Kidney tubule cell (primary cell): ENCODE data around the gene RFX7.

Experiments
- DNase-seq: peaks from one replicate; pipeline ENCODE4 v3.0.0-alpha.2; 2018; ENCODE audit warnings: low spot score

RFX7 gene

GRCh38 chr15:56126409-56126808, 117.3 kb downstream of the RFX7 start:
- DNase-seq, result no peak

- no peak for DNase-seq
Measured at GRCh38 chr15:56124391-56124790, 119.3 kb downstream of the RFX7 start.

GRCh38 chr15:56105855-56106254, 137.8 kb downstream of the RFX7 start:
- no peak for DNase-seq

GRCh38 chr15:56102441-56102840, 141.2 kb downstream of the RFX7 start:
- DNase-seq, result no peak

GRCh38 chr15:56099311-56099710, 144.4 kb downstream of the RFX7 start:
- DNase-seq, result no peak

- no peak for DNase-seq
Measured at GRCh38 chr15:56098195-56098863, 145.3 kb downstream of the RFX7 start.

- DNase-seq, result no peak
Measured at GRCh38 chr15:56095406-56095805, 148.3 kb downstream of the RFX7 start.

GRCh38 chr15:56094171-56094570, 149.5 kb downstream of the RFX7 start:
- DNase-seq, result no peak

- no peak for DNase-seq
Measured at GRCh38 chr15:56088389-56088788, 155.3 kb downstream of the RFX7 start.

GRCh38 chr15:56086566-56086965, 157.1 kb downstream of the RFX7 start:
- no peak for DNase-seq

- peak; percentile 6 for DNase-seq
Measured at GRCh38 chr15:56082263-56082761, 161.4 kb downstream of the RFX7 start.

- no peak for DNase-seq
Measured at GRCh38 chr15:56077081-56077480, 166.6 kb downstream of the RFX7 start.

- DNase-seq, result no peak
Measured at GRCh38 chr15:56076640-56077039, 167.0 kb downstream of the RFX7 start.

- no peak for DNase-seq
Measured at GRCh38 chr15:56074481-56075265, 169.0 kb downstream of the RFX7 start.

- no peak for DNase-seq
Measured at GRCh38 chr15:56064152-56064551, 179.5 kb downstream of the RFX7 start.

GRCh38 chr15:56059716-56060115, 184.0 kb downstream of the RFX7 start:
- no peak for DNase-seq

GRCh38 chr15:56058986-56059385, 184.7 kb downstream of the RFX7 start:
- DNase-seq, result no peak

- no peak for DNase-seq
Measured at GRCh38 chr15:56056626-56057025, 187.1 kb downstream of the RFX7 start.

GRCh38 chr15:56053046-56053400, 190.7 kb downstream of the RFX7 start:
- DNase-seq, result no peak

GRCh38 chr15:56052395-56053045, 191.2 kb downstream of the RFX7 start:
- peak; percentile 65 for DNase-seq

- DNase-seq, result no peak
Measured at GRCh38 chr15:56051676-56052075, 192.0 kb downstream of the RFX7 start.

GRCh38 chr15:56049577-56049976, 194.1 kb downstream of the RFX7 start:
- DNase-seq, result no peak

- DNase-seq, result peak; percentile 73
Measured at GRCh38 chr15:56047354-56047753, 196.3 kb downstream of the RFX7 start.
